Activated CD4-positive, alpha-beta T cell treated with anti-CD3 and anti-CD28 coated beads, Interleukin-2, amount 10 ng/mL, durations not matched to agents 7 days and 5 days (primary cell): ENCODE results near the gene SLC8A1. TPM values are rescaled to one million over a fixed set of nuclear protein-coding genes. Genes with fewer than 3 reads are reported as not detected.
A peak's percentile ranks its signal among the peaks of the same experiment; 100 is the strongest.

Source experiments
- CTCF ChIA-PET: fragments of 350-600 bp; sonication (Branson Sonifier 250); formaldehyde crosslinking; loops from one replicate; lab custom pipeline; 2021; ENCODE audit warnings: antibody characterized with exemption; lab: Charles Lee
- POLR2A ChIA-PET: fragments of 350-600 bp; sonication (Branson Sonifier 250); formaldehyde crosslinking; loops from one replicate; lab custom pipeline; 2021; ENCODE audit warnings: antibody characterized with exemption; lab: Charles Lee
- DNase-seq: peaks from one replicate; pipeline ENCODE4 v3.0.0-alpha.2; 2020
- H3K27ac Mint-ChIP-seq: one replicate; pipeline ENCODE4 v1.8.0; 2021; ENCODE audit warnings: mild to moderate bottlenecking, moderate library complexity, mixed read lengths
- H3K27me3 Mint-ChIP-seq: one replicate; pipeline ENCODE4 v1.8.0; 2021; ENCODE audit warnings: mixed read lengths
- H3K36me3 Mint-ChIP-seq: one replicate; pipeline ENCODE4 v1.8.0; 2021; ENCODE audit warnings: low read depth, mixed read lengths
- H3K4me1 Mint-ChIP-seq: one replicate; pipeline ENCODE4 v1.8.0; 2021; ENCODE audit warnings: mixed read lengths
- H3K4me3 Mint-ChIP-seq: one replicate; pipeline ENCODE4 v1.8.0; 2021; ENCODE audit warnings: mild to moderate bottlenecking, moderate library complexity, mixed read lengths
- H3K9me3 Mint-ChIP-seq: one replicate; pipeline ENCODE4 v1.8.0; 2021; ENCODE audit warnings: mixed read lengths
- total RNA-seq, 2 experiments: library from RNA; stranded (reverse); gene quantifications; one replicate each; pipeline ENCODE4 v1.2.3, GENCODE V29; 2021

The SLC8A1 gene
- total RNA-seq, result under 1 TPM; 0.50 to 0.56 TPM

- H3K27ac Mint-ChIP-seq, result peak within 1 kb of the TSS; percentile 44
- CTCF ChIA-PET, result no interaction called here
Measured at GRCh38 chr2:40451918-40452605, at the start of gene SLC8A1. Gene SLC8A1, minus strand, starts transcription at chr2:40452090.

GRCh38 chr2:40499437-40499836, 47.5 kb upstream of the SLC8A1 start:
- CTCF ChIA-PET, result no interaction called here
- POLR2A ChIA-PET, result no interaction called here

More at GRCh38 chr2:40451918-40452605, at the start of gene SLC8A1:
- Mint-ChIP-seq H3K36me3 (no peaks in the 10 kb centered on the region), H3K4me1 (peaks cover 23% of the 10 kb centered on the region), H3K4me3 (peak within 1 kb of the TSS; percentile 72), H3K9me3 (no peaks in the 10 kb centered on the region), H3K27me3 (peaks cover 52% of the 10 kb centered on the region)
- DNase-seq, result peak; percentile 8
- POLR2A ChIA-PET, result no interaction called here

GRCh38 chr2:40497251-40497859, 45.5 kb upstream of the SLC8A1 start:
- CTCF ChIA-PET, result no interaction called here
- no peak overlapping the region for H3K27ac Mint-ChIP-seq
- POLR2A ChIA-PET, result no interaction called here
- H3K36me3 Mint-ChIP-seq, result no peaks in the 10 kb centered on the region
- no peaks in the 10 kb centered on the region for H3K4me1 Mint-ChIP-seq
- H3K27me3 Mint-ChIP-seq, result no peaks in the 10 kb centered on the region
- DNase-seq, result no peak
- H3K9me3 Mint-ChIP-seq, result no peaks in the 10 kb centered on the region
- H3K4me3 Mint-ChIP-seq, result no peak overlapping the region

More at GRCh38 chr2:40499437-40499836, 47.5 kb upstream of the SLC8A1 start:
- no peaks in the 10 kb centered on the region for H3K9me3 Mint-ChIP-seq
- H3K27ac Mint-ChIP-seq, result no peak overlapping the region
- no peaks in the 10 kb centered on the region for H3K36me3 Mint-ChIP-seq
- H3K4me1 Mint-ChIP-seq, result no peaks in the 10 kb centered on the region
- H3K4me3 Mint-ChIP-seq, result no peak overlapping the region
- no peak for DNase-seq
- H3K27me3 Mint-ChIP-seq, result no peaks in the 10 kb centered on the region

- no peak for DNase-seq
- ChIA-PET POLR2A (no interaction called here), CTCF (no interaction called here)
- H3K4me1 Mint-ChIP-seq, result peaks cover 11% of the 10 kb centered on the region
- H3K36me3 Mint-ChIP-seq, result no peaks in the 10 kb centered on the region
- H3K4me3 Mint-ChIP-seq, result peak overlapping the region; percentile 66
- no peaks in the 10 kb centered on the region for H3K9me3 Mint-ChIP-seq
- peak overlapping the region; percentile 83 for H3K27ac Mint-ChIP-seq
- H3K27me3 Mint-ChIP-seq, result no peaks in the 10 kb centered on the region
Measured at GRCh38 chr2:40489678-40489960, 37.7 kb upstream of the SLC8A1 start.

- Mint-ChIP-seq H3K27me3 (no peaks in the 10 kb centered on the region), H3K4me1 (peaks cover 11% of the 10 kb centered on the region), H3K9me3 (no peaks in the 10 kb centered on the region), H3K27ac (peak overlapping the region; percentile 83), H3K4me3 (peak overlapping the region; percentile 66), H3K36me3 (no peaks in the 10 kb centered on the region)
- DNase-seq, result peak; percentile 23
- POLR2A ChIA-PET, result no interaction called here
- CTCF ChIA-PET, result no interaction called here
Measured at GRCh38 chr2:40488927-40489677, 37.2 kb upstream of the SLC8A1 start.

- DNase-seq, result no peak
- H3K4me3 Mint-ChIP-seq, result no peak overlapping the region
- ChIA-PET CTCF (interaction anchor here (0.9 kb wide), 1 partner anchor 66 kb away, joined by 3 read pairs; no protein-coding TSS in a partner anchor), POLR2A (no interaction called here)
- no peaks in the 10 kb centered on the region for H3K36me3 Mint-ChIP-seq
- peaks cover 11% of the 10 kb centered on the region for H3K4me1 Mint-ChIP-seq
- no peaks in the 10 kb centered on the region for H3K27me3 Mint-ChIP-seq
- no peaks in the 10 kb centered on the region for H3K9me3 Mint-ChIP-seq
- no peak overlapping the region for H3K27ac Mint-ChIP-seq
Measured at GRCh38 chr2:40488101-40488601, 36.3 kb upstream of the SLC8A1 start.

- CTCF ChIA-PET, result interaction anchor here (0.9 kb wide), 1 partner anchor 67 kb away, joined by 3 read pairs; no protein-coding TSS in a partner anchor
- no peaks in the 10 kb centered on the region for H3K36me3 Mint-ChIP-seq
Measured at GRCh38 chr2:40487602-40488001, 35.7 kb upstream of the SLC8A1 start.

GRCh38 chr2:40485854-40486253, 34.0 kb upstream of the SLC8A1 start:
- no peak for DNase-seq
- ChIA-PET POLR2A (no interaction called here), CTCF (no interaction called here)
- Mint-ChIP-seq H3K4me3 (no peak overlapping the region), H3K9me3 (no peaks in the 10 kb centered on the region), H3K27me3 (no peaks in the 10 kb centered on the region), H3K36me3 (no peaks in the 10 kb centered on the region), H3K27ac (no peak overlapping the region), H3K4me1 (peaks cover 11% of the 10 kb centered on the region)

More at GRCh38 chr2:40487602-40488001, 35.7 kb upstream of the SLC8A1 start:
- DNase-seq, result no peak
- Mint-ChIP-seq H3K4me3 (no peak overlapping the region), H3K9me3 (no peaks in the 10 kb centered on the region), H3K27ac (no peak overlapping the region), H3K4me1 (peaks cover 11% of the 10 kb centered on the region), H3K27me3 (no peaks in the 10 kb centered on the region)
- POLR2A ChIA-PET, result no interaction called here

GRCh38 chr2:40485318-40485717, 33.4 kb upstream of the SLC8A1 start:
- Mint-ChIP-seq H3K4me3 (no peak overlapping the region), H3K27ac (no peak overlapping the region), H3K4me1 (peaks cover 11% of the 10 kb centered on the region), H3K9me3 (no peaks in the 10 kb centered on the region), H3K27me3 (no peaks in the 10 kb centered on the region), H3K36me3 (no peaks in the 10 kb centered on the region)
- ChIA-PET CTCF (no interaction called here), POLR2A (no interaction called here)
- no peak for DNase-seq

GRCh38 chr2:40483549-40484243, 31.8 kb upstream of the SLC8A1 start:
- H3K27me3 Mint-ChIP-seq, result no peaks in the 10 kb centered on the region
- no peaks in the 10 kb centered on the region for H3K9me3 Mint-ChIP-seq
- no peaks in the 10 kb centered on the region for H3K36me3 Mint-ChIP-seq
- no peaks in the 10 kb centered on the region for H3K4me1 Mint-ChIP-seq
- no peak overlapping the region for H3K27ac Mint-ChIP-seq
- ChIA-PET CTCF (no interaction called here), POLR2A (no interaction called here)
- DNase-seq, result no peak
- no peak overlapping the region for H3K4me3 Mint-ChIP-seq

- H3K27me3 Mint-ChIP-seq, result peaks cover 2% of the 10 kb centered on the region
- H3K9me3 Mint-ChIP-seq, result no peaks in the 10 kb centered on the region
- H3K4me1 Mint-ChIP-seq, result no peaks in the 10 kb centered on the region
- no peaks in the 10 kb centered on the region for H3K36me3 Mint-ChIP-seq
- DNase-seq, result no peak
- no peak overlapping the region for H3K4me3 Mint-ChIP-seq
- CTCF ChIA-PET, result no interaction called here
- no peak overlapping the region for H3K27ac Mint-ChIP-seq
- POLR2A ChIA-PET, result no interaction called here
Measured at GRCh38 chr2:40480596-40480995, 28.7 kb upstream of the SLC8A1 start.

GRCh38 chr2:40480073-40480472, 28.2 kb upstream of the SLC8A1 start:
- no peaks in the 10 kb centered on the region for H3K36me3 Mint-ChIP-seq
- no peaks in the 10 kb centered on the region for H3K4me1 Mint-ChIP-seq
- no peak overlapping the region for H3K27ac Mint-ChIP-seq
- H3K4me3 Mint-ChIP-seq, result no peak overlapping the region
- no peak for DNase-seq
- H3K9me3 Mint-ChIP-seq, result no peaks in the 10 kb centered on the region
- peaks cover 2% of the 10 kb centered on the region for H3K27me3 Mint-ChIP-seq
- CTCF ChIA-PET, result no interaction called here
- POLR2A ChIA-PET, result no interaction called here
